Adipocyte (in vitro differentiated cells): ENCODE data around the gene C19orf44.

ENCODE experiments used
- DNase-seq: peaks from one replicate; pipeline ENCODE4 v3.0.0-alpha.2; 2015; ENCODE audit warnings: low read depth
- H3K27me3 ChIP-seq: replicated peaks from 2 replicates; pipeline ENCODE4 v1.7.0; 2013; ENCODE audit warnings: mild to moderate bottlenecking, low read length, moderate library complexity; ENCODE audit not compliant: control insufficient read depth, insufficient read depth
- H3K36me3 ChIP-seq: 2 replicates; pipeline ENCODE4 v1.7.0; 2013; ENCODE audit warnings: low read length, mild to moderate bottlenecking, moderate library complexity; ENCODE audit not compliant: control insufficient read depth, insufficient read depth, severe bottlenecking
- H3K4me1 ChIP-seq: 2 replicates; pipeline ENCODE4 v1.7.0; 2013; ENCODE audit warnings: mild to moderate bottlenecking, low read length, moderate library complexity; ENCODE audit not compliant: control insufficient read depth, insufficient read depth
- H3K4me3 ChIP-seq: 2 replicates; pipeline ENCODE4 v1.7.0; 2013; ENCODE audit warnings: mild to moderate bottlenecking, low read length, moderate library complexity
- H3K9ac ChIP-seq: 2 replicates; pipeline ENCODE4 v1.7.0; 2013; ENCODE audit warnings: mild to moderate bottlenecking, low read length, moderate library complexity
- H3K9me3 ChIP-seq: 2 replicates; pipeline ENCODE4 v1.7.0; 2013; ENCODE audit warnings: mild to moderate bottlenecking, low read length, moderate library complexity; ENCODE audit not compliant: control insufficient read depth

The C19orf44 gene

DNA sequence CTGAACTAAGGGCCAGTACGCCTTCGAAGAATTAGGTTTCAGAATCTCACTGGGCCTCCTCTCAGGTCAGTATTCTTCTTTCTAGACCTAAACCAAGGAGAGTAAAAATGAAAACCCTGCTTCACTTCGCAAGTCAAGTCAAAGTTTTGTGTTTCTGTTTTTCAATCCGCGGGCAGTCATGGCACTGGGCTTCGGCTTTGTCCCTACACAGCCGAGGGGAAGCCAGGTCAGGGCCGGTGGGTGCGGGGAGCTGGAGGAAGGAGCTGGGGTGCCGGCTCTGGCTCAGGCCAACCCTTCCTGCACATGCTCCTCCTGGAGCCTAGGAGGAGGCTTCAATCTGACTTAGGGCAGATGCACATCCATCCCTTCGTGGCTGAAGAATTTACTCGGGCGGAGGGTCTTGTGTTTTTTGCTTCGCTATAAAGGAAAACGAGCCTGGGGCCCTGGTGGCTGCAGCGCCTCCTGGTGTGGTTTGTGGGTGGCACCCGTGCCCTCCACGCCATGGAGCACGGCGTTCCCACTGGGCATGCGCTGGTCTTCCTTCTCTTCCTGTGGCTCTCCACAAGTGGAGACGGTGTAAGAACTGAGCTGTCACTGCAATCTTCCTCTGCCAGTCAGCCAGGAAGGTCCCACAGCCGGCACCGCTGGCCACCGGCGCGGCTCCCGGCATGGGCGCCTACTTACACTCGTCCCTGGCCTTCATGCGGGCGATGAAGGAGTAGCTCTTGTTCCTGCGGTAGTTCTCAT is 22.5 kb downstream of the C19orf44 start:
- no peaks in the 10 kb centered on the region for H3K4me1 ChIP-seq
- H3K36me3 ChIP-seq = peaks cover 72% of the 10 kb centered on the region
- no peaks in the 10 kb centered on the region for H3K9me3 ChIP-seq
- no peak overlapping the region for H3K4me3 ChIP-seq
- no peaks in the 10 kb centered on the region for H3K27me3 ChIP-seq
- no peak for DNase-seq
- H3K9ac ChIP-seq = no peak overlapping the region

GRCh38 chr19:16519230-16519687 is 23.1 kb downstream of the C19orf44 start:
- H3K4me3 ChIP-seq = no peak overlapping the region
- DNase-seq = no peak
- no peaks in the 10 kb centered on the region for H3K27me3 ChIP-seq
- H3K9me3 ChIP-seq = no peaks in the 10 kb centered on the region
- no peaks in the 10 kb centered on the region for H3K4me1 ChIP-seq
- no peak overlapping the region for H3K9ac ChIP-seq
- H3K36me3 ChIP-seq = peaks cover 77% of the 10 kb centered on the region

GRCh38 chr19:16520074-16520973 is 24.1 kb downstream of the C19orf44 start:
- DNase-seq = no peak
- no peaks in the 10 kb centered on the region for H3K27me3 ChIP-seq
- H3K4me3 ChIP-seq = no peak overlapping the region
- H3K36me3 ChIP-seq = peaks cover 83% of the 10 kb centered on the region
- no peaks in the 10 kb centered on the region for H3K9me3 ChIP-seq
- no peaks in the 10 kb centered on the region for H3K4me1 ChIP-seq
- H3K9ac ChIP-seq = no peak overlapping the region

DNA sequence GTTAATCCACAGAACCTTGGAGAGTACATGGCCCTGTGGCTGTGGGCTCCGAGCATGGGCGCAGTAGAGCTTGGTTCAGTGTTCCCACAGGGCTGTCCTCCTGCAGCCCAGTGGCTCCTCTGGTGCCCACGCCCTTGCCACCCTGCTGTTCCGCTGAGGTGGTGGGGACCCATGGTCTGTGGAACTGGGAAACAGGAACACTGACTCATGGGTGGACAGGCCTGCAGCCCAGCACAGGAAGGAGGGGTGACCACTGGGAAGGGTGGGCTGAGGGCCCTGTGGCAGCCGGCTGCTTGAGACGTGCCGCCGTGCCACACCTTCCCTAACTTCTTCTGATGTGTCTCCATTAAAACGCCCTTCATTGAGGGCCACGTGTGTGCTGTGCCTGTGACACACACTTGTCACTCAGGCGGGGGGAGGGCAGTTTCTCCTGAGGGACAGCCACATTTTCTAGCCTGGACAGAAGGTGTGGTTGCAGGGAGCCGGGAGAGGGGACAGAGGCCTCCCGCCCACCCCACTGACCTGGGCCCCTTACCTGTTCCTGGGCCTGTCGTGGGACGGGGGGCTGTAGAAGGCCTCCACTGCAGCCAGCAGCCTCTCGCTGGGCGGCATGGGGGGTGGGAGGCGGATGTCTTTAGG is 24.9 kb downstream of the C19orf44 start:
- DNase-seq = no peak
- Histone ChIP-seq H3K4me1 (no peaks in the 10 kb centered on the region), H3K27me3 (no peaks in the 10 kb centered on the region), H3K9me3 (no peaks in the 10 kb centered on the region), H3K9ac (no peak overlapping the region), H3K36me3 (peaks cover 91% of the 10 kb centered on the region), H3K4me3 (no peak overlapping the region)

DNA sequence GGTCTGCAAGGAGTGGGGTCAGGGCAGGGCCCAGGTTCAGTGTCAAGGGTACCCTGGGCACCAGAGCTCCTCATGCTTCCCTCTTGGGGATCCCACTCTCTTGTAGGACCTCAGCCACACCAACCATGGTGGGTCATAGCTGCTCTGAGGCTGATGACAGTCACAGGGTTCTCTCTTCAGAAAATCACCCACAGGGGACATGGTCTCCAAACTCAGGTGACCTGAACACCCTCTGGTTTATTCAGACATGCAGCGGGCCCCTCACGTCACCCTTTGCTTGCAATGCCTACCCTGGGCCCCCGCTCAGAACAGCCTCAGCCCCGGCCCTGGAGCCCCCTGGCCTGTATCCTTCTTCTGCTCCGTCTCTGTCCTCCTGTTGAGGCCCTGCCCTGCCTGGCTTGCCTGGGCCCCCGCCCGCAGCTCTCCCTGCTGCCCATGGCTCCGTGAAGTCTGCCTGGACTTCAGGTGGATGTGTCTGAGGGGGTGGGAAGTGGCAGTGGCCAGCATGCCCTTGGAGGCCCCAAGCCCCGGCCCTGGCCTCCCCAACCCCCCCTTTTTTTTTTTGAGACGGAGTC is 25.6 kb downstream of the C19orf44 start:
- Histone ChIP-seq H3K9me3 (no peaks in the 10 kb centered on the region), H3K9ac (no peak overlapping the region), H3K27me3 (no peaks in the 10 kb centered on the region), H3K36me3 (peaks cover 94% of the 10 kb centered on the region), H3K4me1 (no peaks in the 10 kb centered on the region), H3K4me3 (no peak overlapping the region)
- DNase-seq = no peak

GRCh38 chr19:16522559-16523377 is 26.6 kb downstream of the C19orf44 start:
- H3K9me3 ChIP-seq = no peaks in the 10 kb centered on the region
- no peak overlapping the region for H3K4me3 ChIP-seq
- H3K36me3 ChIP-seq = peaks cover 94% of the 10 kb centered on the region
- H3K4me1 ChIP-seq = no peaks in the 10 kb centered on the region
- H3K27me3 ChIP-seq = no peaks in the 10 kb centered on the region
- no peak overlapping the region for H3K9ac ChIP-seq
- no peak for DNase-seq

DNA sequence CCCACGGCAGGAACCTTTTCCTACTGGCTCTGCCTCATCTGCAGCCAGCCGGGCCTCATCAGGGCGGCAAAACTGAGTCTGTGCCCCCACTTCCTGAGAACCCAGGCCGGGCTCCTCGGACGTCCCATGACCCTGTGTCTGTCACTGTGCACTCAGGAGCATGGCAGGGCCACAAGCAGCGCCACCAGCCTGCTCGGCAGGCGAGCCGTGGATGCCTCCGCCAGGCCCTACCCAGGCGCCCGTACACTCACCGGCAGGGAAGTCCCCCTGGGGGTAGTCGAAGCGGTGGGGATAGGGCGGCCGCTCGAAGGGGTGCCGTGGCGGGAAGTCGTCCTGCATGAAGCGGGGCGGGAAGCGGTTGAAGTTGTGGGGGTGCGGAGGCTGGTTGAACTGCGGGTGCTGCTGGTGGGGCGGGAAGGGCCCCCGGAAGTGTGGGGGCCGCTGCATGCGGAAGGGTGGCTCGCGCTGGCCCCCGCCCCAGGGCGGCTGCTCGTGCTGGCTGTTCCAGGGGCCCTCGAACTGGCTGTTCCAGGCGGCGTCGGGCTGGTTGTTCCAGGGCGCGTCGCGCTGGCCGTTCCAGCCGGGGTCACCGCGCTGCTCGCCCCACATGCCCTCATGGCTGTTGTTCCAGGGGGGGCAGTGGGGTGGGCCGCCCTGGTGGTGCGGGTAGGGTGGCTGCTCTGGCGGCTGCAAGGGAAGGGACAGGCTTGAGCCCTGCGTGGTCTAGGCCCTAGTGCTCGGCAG is 29.0 kb downstream of the C19orf44 start:
- Histone ChIP-seq H3K9me3 (no peaks in the 10 kb centered on the region), H3K9ac (no peak overlapping the region), H3K27me3 (no peaks in the 10 kb centered on the region), H3K4me3 (no peak overlapping the region), H3K4me1 (no peaks in the 10 kb centered on the region), H3K36me3 (peaks cover 93% of the 10 kb centered on the region)
- DNase-seq = no peak

GRCh38 chr19:16525751-16526481 is 29.7 kb downstream of the C19orf44 start:
- Histone ChIP-seq H3K36me3 (peaks cover 93% of the 10 kb centered on the region), H3K4me1 (no peaks in the 10 kb centered on the region), H3K9me3 (no peaks in the 10 kb centered on the region)

DNA sequence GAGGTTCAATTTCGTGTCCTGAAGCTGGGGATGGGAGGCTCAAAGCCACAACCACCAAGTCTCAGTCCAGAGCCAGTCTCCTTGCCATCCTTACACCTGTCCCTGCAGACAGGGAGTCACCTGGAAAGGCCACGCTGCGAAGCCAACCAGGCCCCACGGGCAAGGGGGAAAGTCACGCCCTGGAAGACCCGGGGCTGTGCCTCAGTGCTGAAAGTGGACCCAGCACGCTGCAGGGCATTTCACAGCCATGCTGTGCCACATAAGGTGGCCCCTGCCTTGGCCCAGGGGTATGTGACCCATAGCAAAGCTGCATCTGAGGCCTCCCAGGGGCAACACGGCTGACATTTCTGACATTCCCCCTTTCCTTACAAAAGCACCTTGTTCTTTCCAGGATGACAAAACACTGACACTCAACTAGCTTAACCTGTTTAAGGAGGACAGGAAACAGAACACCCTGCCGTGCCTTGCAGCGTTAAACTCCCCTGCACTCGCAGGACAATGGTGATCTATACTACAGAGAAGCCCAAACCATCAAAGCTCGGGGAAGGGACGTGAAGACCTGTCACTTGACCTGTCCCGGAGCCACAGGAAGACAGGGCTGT is 31.2 kb downstream of the C19orf44 start:
- no peaks in the 10 kb centered on the region for H3K9me3 ChIP-seq
- no peak overlapping the region for H3K4me3 ChIP-seq
- peaks cover 95% of the 10 kb centered on the region for H3K36me3 ChIP-seq
- no peak overlapping the region for H3K9ac ChIP-seq
- DNase-seq = no peak
- H3K4me1 ChIP-seq = no peaks in the 10 kb centered on the region
- no peaks in the 10 kb centered on the region for H3K27me3 ChIP-seq

More at GRCh38 chr19:16525751-16526481, 29.7 kb downstream of the C19orf44 start:
- DNase-seq = no peak
- Histone ChIP-seq H3K27me3 (no peaks in the 10 kb centered on the region), H3K4me3 (no peak overlapping the region), H3K9ac (no peak overlapping the region)
